Ovary (tissue), 9 donors: ENCODE measurements around the gene GABRR3. TPM values are rescaled to one million over a fixed set of nuclear protein-coding genes. Genes with fewer than 3 reads are reported as not detected.

Source experiments
- DNase-seq, 5 donors: peaks; one replicate each; pipeline ENCODE4 v3.0.0-alpha.2; 2019 to 2020
- H3K27ac ChIP-seq, 2 donors: fragments of 200-600 bp; one replicate each; pipeline versions ENCODE4 v1.5.1 to v1.8.0; 2019 to 2022
- H3K27me3 ChIP-seq: fragments of 200-600 bp; one replicate; pipeline ENCODE4 v1.8.0; 2022
- H3K36me3 ChIP-seq: fragments of 200-600 bp; sonication (generic); one replicate; pipeline ENCODE4 v1.5.1; 2019
- H3K4me1 ChIP-seq: one replicate; pipeline ENCODE4 v1.8.1; 2013; ENCODE audit warnings: mild to moderate bottlenecking, moderate library complexity; ENCODE audit not compliant: insufficient read depth
- H3K4me3 ChIP-seq: fragments of 200-600 bp; sonication (generic); one replicate; pipeline ENCODE4 v1.5.1; 2017
- H3K9me3 ChIP-seq, 2 donors: fragments of 200-600 bp in 1 of 2; sonication (generic) in 1 of 2; one replicate each; pipeline versions ENCODE4 v1.5.1 to v1.8.1; 2013 to 2019; ENCODE audit warnings: mild to moderate bottlenecking in 1 of 2, moderate library complexity in 1 of 2
- EP300 ChIP-seq: sonication (generic); formaldehyde crosslinking; IDR thresholded peaks from one replicate; pipeline ENCODE4 v1.6.1; 2017; ENCODE audit warnings: antibody characterized with exemption
- POLR2A ChIP-seq: fragments of 450-650 bp; IDR thresholded peaks from one replicate; pipeline ENCODE4 v1.6.1; 2017; ENCODE audit warnings: antibody characterized with exemption, mild to moderate bottlenecking, moderate library complexity
- WGBS, 3 donors: extraction: QIAGEN DNeasy Blood & Tissue Kit in 1 of 3; methylation state at CpG; one replicate each; pipeline versions ENCODE4 v1.1.5 to v1.1.7; 2013 to 2017; 5-methylcytosine and 5-hydroxymethylcytosine counted together
- intact Hi-C, 4 donors: fragments of 100-400 bp; cut with DNase I; formaldehyde crosslinking; loops; one replicate each; pipeline versions ENCODE4 v1.11.0 to v1.15.1; 2022 to 2023
- polyA plus RNA-seq, 2 donors: library from polyadenylated mRNA; stranded (reverse); fragments of 200-250 nt in 1 of 2; fragments of 350-450 nt in 1 of 2; fragmentation: Illumina TruSeq in 1 of 2; extraction: RNeasy Lipid Tissue Mini Kit (QIAGEN cat#74804) in 1 of 2; gene quantifications; one replicate each; pipeline ENCODE4 v1.2.3, GENCODE V29; 2013 to 2014
- total RNA-seq, 7 donors: library from RNA; depleted of rRNA in 2 of 7; stranded (reverse); fragments of >200 nt in 2 of 7; fragmentation: NEBNext Ultra II Directional in 3 of 7; extraction: Animal tissue kit (Norgen Biotek cat#: 25700) in 3 of 7; gene quantifications; one replicate each; pipeline versions ENCODE4 v1.1.0 to v1.2.4, GENCODE V29; 2016 to 2023
- TF ChIP-seq, protein P1 (sequence below), 3 donors: fragments of 450-650 bp in 2 of 3; fragments of 200-600 bp in 1 of 3; IDR thresholded peaks; one replicate each; pipeline versions ENCODE4 v1.5.1 to v1.8.0; 2016 to 2022; ENCODE audit warnings: antibody characterized with exemption in 3 of 3, mild to moderate bottlenecking in 1 of 3
- donor health status: DM: no; HTN: no; CAD: no; lungs with moderate emphysema.
- donor health status: DM: no; HTN: no; CAD: no.
- donor health status: Bipolar disorder and iron deficiency.
- donor health status: DM: yes; HTN: yes; CAD: no.
- donor health status: DM: no; HTN: no; CAD: no.
- donor health status: DM: yes; HTN: yes; CAD: no.

GABRR3 gene
- total and polyA plus RNA-seq, 9 donors: not detected

- H3K27me3 ChIP-seq: no peaks in the 10 kb centered on the region
- no peak overlapping the region for H3K4me3 ChIP-seq
- H3K27ac ChIP-seq: no peak overlapping the region
- H3K9me3 ChIP-seq: no peaks in the 10 kb centered on the region
- intact Hi-C loops: no loop called here
- no peaks in the 10 kb centered on the region for H3K4me1 ChIP-seq
- TF ChIP-seq, protein P1, sequence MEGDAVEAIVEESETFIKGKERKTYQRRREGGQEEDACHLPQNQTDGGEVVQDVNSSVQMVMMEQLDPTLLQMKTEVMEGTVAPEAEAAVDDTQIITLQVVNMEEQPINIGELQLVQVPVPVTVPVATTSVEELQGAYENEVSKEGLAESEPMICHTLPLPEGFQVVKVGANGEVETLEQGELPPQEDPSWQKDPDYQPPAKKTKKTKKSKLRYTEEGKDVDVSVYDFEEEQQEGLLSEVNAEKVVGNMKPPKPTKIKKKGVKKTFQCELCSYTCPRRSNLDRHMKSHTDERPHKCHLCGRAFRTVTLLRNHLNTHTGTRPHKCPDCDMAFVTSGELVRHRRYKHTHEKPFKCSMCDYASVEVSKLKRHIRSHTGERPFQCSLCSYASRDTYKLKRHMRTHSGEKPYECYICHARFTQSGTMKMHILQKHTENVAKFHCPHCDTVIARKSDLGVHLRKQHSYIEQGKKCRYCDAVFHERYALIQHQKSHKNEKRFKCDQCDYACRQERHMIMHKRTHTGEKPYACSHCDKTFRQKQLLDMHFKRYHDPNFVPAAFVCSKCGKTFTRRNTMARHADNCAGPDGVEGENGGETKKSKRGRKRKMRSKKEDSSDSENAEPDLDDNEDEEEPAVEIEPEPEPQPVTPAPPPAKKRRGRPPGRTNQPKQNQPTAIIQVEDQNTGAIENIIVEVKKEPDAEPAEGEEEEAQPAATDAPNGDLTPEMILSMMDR (IDR thresholded peaks at IDR 0.05): no peak
- no peak for TF ChIP-seq POLR2A
- TF ChIP-seq EP300: no peak
- WGBS, 3 donors: 36 to 45% (median 43%) methylated on average over 7 of the region's 7 CpGs
- no peaks in the 10 kb centered on the region for H3K36me3 ChIP-seq
- no peak for DNase-seq
Observed at GRCh38 chr3:98058244-98058960, 23.3 kb upstream of the GABRR3 start.

DNA sequence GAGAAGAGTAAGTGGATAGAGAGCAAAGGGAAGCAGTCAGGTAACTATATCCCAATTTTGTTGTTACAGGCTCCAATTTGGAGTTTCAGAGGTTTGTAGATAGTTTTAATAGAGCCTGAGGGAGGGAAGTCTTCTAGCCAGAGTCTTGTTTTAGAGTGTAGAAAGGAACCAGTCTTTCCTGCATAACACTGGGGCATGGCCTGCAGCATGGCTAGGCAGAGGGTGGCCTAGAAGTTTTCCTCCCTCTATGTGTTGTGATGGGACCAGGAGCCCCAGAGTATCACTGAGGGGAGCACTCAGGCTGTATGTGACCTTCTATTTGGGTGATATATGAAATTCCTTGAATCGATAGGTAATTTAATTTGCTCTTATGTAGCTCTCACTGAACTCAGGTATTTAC is 22.5 kb upstream of the GABRR3 start:
- intact Hi-C loops: no loop called here
- WGBS, 3 donors: 91 to 96% (median 95%) methylated on average over 1 of the region's 1 CpG
- no peaks in the 10 kb centered on the region for H3K4me1 ChIP-seq
- no peaks in the 10 kb centered on the region for H3K9me3 ChIP-seq
- no peak for DNase-seq
- no peaks in the 10 kb centered on the region for H3K27me3 ChIP-seq
- no peak overlapping the region for H3K27ac ChIP-seq
- TF ChIP-seq, protein P1 (IDR thresholded peaks at IDR 0.05): no peak
- TF ChIP-seq EP300 (no peak), POLR2A (no peak)
- no peaks in the 10 kb centered on the region for H3K36me3 ChIP-seq
- H3K4me3 ChIP-seq: no peak overlapping the region

- Histone ChIP-seq H3K36me3 (no peaks in the 10 kb centered on the region), H3K27ac (no peak overlapping the region), H3K9me3 (no peaks in the 10 kb centered on the region), H3K27me3 (no peaks in the 10 kb centered on the region), H3K4me3 (no peak overlapping the region), H3K4me1 (no peaks in the 10 kb centered on the region)
- TF ChIP-seq POLR2A (no peak), EP300 (no peak)
- TF ChIP-seq, protein P1 (IDR thresholded peaks at IDR 0.05): no peak
- intact Hi-C loops: no loop called here
- DNase-seq: no peak
Observed at GRCh38 chr3:98056035-98056434, 20.9 kb upstream of the GABRR3 start.

DNA sequence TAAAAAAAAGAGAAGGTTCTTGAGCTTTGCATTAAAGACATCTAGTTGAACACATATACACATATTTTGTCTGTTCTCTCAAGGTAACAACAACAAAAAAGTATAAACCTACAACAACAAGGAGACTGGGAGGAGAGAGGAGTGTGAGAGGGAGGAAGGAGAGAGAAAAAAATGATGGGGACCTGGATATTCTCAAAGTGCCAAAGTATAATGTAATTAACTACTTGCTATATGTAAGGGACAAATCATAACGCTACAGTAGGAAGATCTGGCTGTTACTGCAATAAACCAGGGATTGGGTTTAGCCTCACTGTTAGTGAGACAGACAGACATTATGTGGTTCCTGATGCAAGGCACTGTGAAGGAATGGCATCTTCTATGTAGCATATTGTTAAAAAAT is 14.2 kb upstream of the GABRR3 start:
- Histone ChIP-seq H3K4me3 (no peak overlapping the region), H3K4me1 (no peaks in the 10 kb centered on the region), H3K9me3 (no peaks in the 10 kb centered on the region), H3K27ac (no peak overlapping the region), H3K36me3 (no peaks in the 10 kb centered on the region), H3K27me3 (no peaks in the 10 kb centered on the region)
- WGBS, 3 donors: 69 to 73% (median 69%) methylated on average over 1 of the region's 1 CpG
- no peak for TF ChIP-seq EP300
- no peak for TF ChIP-seq POLR2A
- TF ChIP-seq, protein P1 (IDR thresholded peaks at IDR 0.05): no peak
- DNase-seq: no peak
- intact Hi-C loops: no loop called here
